SU-DHL-6 (cell line): ENCODE data around the gene GPR63.

Source experiments
- H2AFZ ChIP-seq: fragments of 200-600 bp; sonication (generic); 2 replicates; pipeline ENCODE4 v1.6.1; 2014; ENCODE audit warnings: low read depth, mild to moderate bottlenecking, moderate library complexity, mixed read lengths, antibody characterized with exemption, low read length; ENCODE audit not compliant: severe bottlenecking
- H3F3A ChIP-seq: fragments of 200-600 bp; shearing (Covaris generic); 2 replicates; pipeline ENCODE4 v1.6.0; 2016; ENCODE audit warnings: antibody characterized with exemption, mild to moderate bottlenecking; ENCODE audit not compliant: insufficient read depth
- H3K27ac ChIP-seq: fragments of 200-600 bp; sonication (generic); 2 replicates; pipeline ENCODE4 v1.5.1; 2016; ENCODE audit warnings: low read depth, mild to moderate bottlenecking, low read length, moderate library complexity, mixed read lengths
- H3K27me3 ChIP-seq: fragments of 200-600 bp; sonication (generic), shearing (Covaris generic); 2 replicates; pipeline ENCODE4 v1.6.0; 2014; ENCODE audit warnings: mild to moderate bottlenecking, low read length
- H3K36me3 ChIP-seq: fragments of 200-600 bp; sonication (generic); 2 replicates; pipeline ENCODE4 v1.6.1; 2014; ENCODE audit warnings: mild to moderate bottlenecking, low read length, mixed read lengths
- H3K4me2 ChIP-seq: fragments of 300-600, 200-600 bp; shearing (Covaris generic), sonication (generic); 2 replicates; pipeline ENCODE4 v1.6.0; 2014; ENCODE audit warnings: low read length, low read depth, mild to moderate bottlenecking; ENCODE audit not compliant: poor library complexity, severe bottlenecking
- H3K4me3 ChIP-seq: fragments of 200-600 bp; sonication (generic); 2 replicates; pipeline ENCODE4 v1.5.1; 2014; ENCODE audit warnings: antibody characterized with exemption, low read length, mild to moderate bottlenecking, mixed read lengths; ENCODE audit not compliant: insufficient read depth, poor library complexity, severe bottlenecking
- H3K79me2 ChIP-seq: fragments of 200-600 bp; sonication (generic); 2 replicates; pipeline ENCODE4 v1.6.1; 2014; ENCODE audit warnings: mild to moderate bottlenecking, low read length, moderate library complexity; ENCODE audit not compliant: insufficient read depth
- H3K9ac ChIP-seq: fragments of 200-600 bp; sonication (generic); 2 replicates; pipeline ENCODE4 v1.7.0; 2014; ENCODE audit warnings: mild to moderate bottlenecking, low read length
- H3K9me2 ChIP-seq: fragments of 200-600 bp; sonication (generic); replicated peaks from 2 replicates; pipeline ENCODE4 v1.6.1; 2014; ENCODE audit warnings: low read length; ENCODE audit not compliant: insufficient read depth
- H3K9me3 ChIP-seq: fragments of 200-600 bp; sonication (generic); 2 replicates; pipeline ENCODE4 v1.6.1; 2014; ENCODE audit warnings: low read length, mixed read lengths; ENCODE audit not compliant: insufficient read depth
- H4K20me1 ChIP-seq: fragments of 200-600 bp; sonication (generic); 2 replicates; pipeline ENCODE4 v1.6.1; 2014; ENCODE audit warnings: low read depth, mild to moderate bottlenecking, antibody characterized with exemption, low read length, moderate library complexity, mixed read lengths
- CTCF ChIP-seq: fragments of 200-600 bp; sonication (generic); IDR thresholded peaks from one replicate; pipeline ENCODE4 v1.5.1; 2017; ENCODE audit warnings: antibody characterized with exemption, mild to moderate bottlenecking, low read length, moderate library complexity; ENCODE audit not compliant: insufficient read depth, poor library complexity, severe bottlenecking
- EZH2phosphoT487 ChIP-seq: fragments of 200-600 bp; sonication (generic), shearing (Covaris generic); conservative IDR thresholded peaks from 2 replicates; pipeline ENCODE4 v1.6.1; 2018; ENCODE audit warnings: mild to moderate bottlenecking, antibody characterized with exemption, low read length, moderate library complexity, mixed read lengths

The GPR63 gene

GRCh38 chr6:96803106-96803481 is 34.2 kb downstream of the GPR63 start:
- H3F3A ChIP-seq = no peaks in the 10 kb centered on the region
- TF ChIP-seq EZH2phosphoT487 = no peak
- no peak for TF ChIP-seq CTCF
- H3K27ac ChIP-seq = no peak overlapping the region
- H3K4me3 ChIP-seq = no peak overlapping the region
- no peak overlapping the region for H3K9ac ChIP-seq
- no peaks in the 10 kb centered on the region for H3K79me2 ChIP-seq
- H3K27me3 ChIP-seq = no peaks in the 10 kb centered on the region
- no peaks in the 10 kb centered on the region for H3K9me3 ChIP-seq
- no peak overlapping the region for H2AFZ ChIP-seq
- H3K9me2 ChIP-seq = no peaks in the 10 kb centered on the region
- H4K20me1 ChIP-seq = no peaks in the 10 kb centered on the region
- H3K36me3 ChIP-seq = no peaks in the 10 kb centered on the region
- no peak overlapping the region for H3K4me2 ChIP-seq

- no peak overlapping the region for H3K9ac ChIP-seq
- no peak overlapping the region for H3K27ac ChIP-seq
- H3K36me3 ChIP-seq = no peaks in the 10 kb centered on the region
Observed at GRCh38 chr6:96795481-96795880, 41.8 kb downstream of the GPR63 start.

GRCh38 chr6:96794980-96795379 is 42.3 kb downstream of the GPR63 start:
- H3K4me2 ChIP-seq = no peak overlapping the region
- H3K27ac ChIP-seq = no peak overlapping the region
- TF ChIP-seq CTCF (no peak), EZH2phosphoT487 (no peak)
- H3K36me3 ChIP-seq = no peaks in the 10 kb centered on the region
- no peaks in the 10 kb centered on the region for H3K27me3 ChIP-seq
- H3F3A ChIP-seq = no peaks in the 10 kb centered on the region
- H3K9me2 ChIP-seq = no peaks in the 10 kb centered on the region
- no peak overlapping the region for H3K4me3 ChIP-seq
- H3K79me2 ChIP-seq = no peaks in the 10 kb centered on the region
- no peaks in the 10 kb centered on the region for H3K9me3 ChIP-seq
- H4K20me1 ChIP-seq = no peaks in the 10 kb centered on the region
- H3K9ac ChIP-seq = no peak overlapping the region
- H2AFZ ChIP-seq = no peak overlapping the region

More at GRCh38 chr6:96795481-96795880, 41.8 kb downstream of the GPR63 start:
- Histone ChIP-seq H3F3A (no peaks in the 10 kb centered on the region), H2AFZ (no peak overlapping the region), H3K9me3 (no peaks in the 10 kb centered on the region), H3K79me2 (no peaks in the 10 kb centered on the region), H3K4me2 (no peak overlapping the region), H3K4me3 (no peak overlapping the region), H3K9me2 (no peaks in the 10 kb centered on the region), H4K20me1 (no peaks in the 10 kb centered on the region), H3K27me3 (no peaks in the 10 kb centered on the region)
- no peak for TF ChIP-seq CTCF
